HPDE6-E6E7 (cell line): ENCODE data around the gene ENTPD2.

Source experiments
- DNase-seq: peaks from one replicate; pipeline ENCODE4 v3.0.0; 2011; ENCODE audit warnings: missing footprints; ENCODE audit errors: extremely low spot score

The ENTPD2 gene

GRCh38 chr9:137053944-137054931, at the start of gene ENTPD2:
ENTPD2 (minus strand) TSS chr9:137054061; CDS start chr9:137053997, 64 bp downstream.
- DNase-seq, result no peak

GRCh38 chr9:137103206-137103999, 49.5 kb upstream of the ENTPD2 start:
- DNase-seq, result no peak

GRCh38 chr9:137099231-137099630, 45.4 kb upstream of the ENTPD2 start:
- no peak for DNase-seq

GRCh38 chr9:137097761-137098462, 44.1 kb upstream of the ENTPD2 start:
- DNase-seq, result no peak

- DNase-seq, result no peak
Measured at GRCh38 chr9:137096785-137097546, 43.1 kb upstream of the ENTPD2 start.

GRCh38 chr9:137095664-137096517, 42.0 kb upstream of the ENTPD2 start:
- DNase-seq, result no peak

- DNase-seq, result no peak
Measured at GRCh38 chr9:137089232-137089947, 35.5 kb upstream of the ENTPD2 start.

- DNase-seq, result no peak
Measured at GRCh38 chr9:137088121-137088520, 34.3 kb upstream of the ENTPD2 start.

GRCh38 chr9:137087409-137087925, 33.6 kb upstream of the ENTPD2 start:
- DNase-seq, result no peak

GRCh38 chr9:137086531-137087408, 32.9 kb upstream of the ENTPD2 start, which contains the start of gene MAN1B1:
MAN1B1 (plus strand) TSS chr9:137086985; CDS start chr9:137087000, 15 bp downstream.
- DNase-seq, result peak; percentile 95

GRCh38 chr9:137085920-137086530, 32.2 kb upstream of the ENTPD2 start:
- no peak for DNase-seq

GRCh38 chr9:137084526-137084925, 30.7 kb upstream of the ENTPD2 start:
- DNase-seq, result no peak

- peak; percentile 90 for DNase-seq
Measured at GRCh38 chr9:137083394-137084004, 29.6 kb upstream of the ENTPD2 start.

GRCh38 chr9:137082925-137083290, 29.0 kb upstream of the ENTPD2 start:
- DNase-seq, result no peak

- no peak for DNase-seq
Measured at GRCh38 chr9:137082222-137082924, 28.5 kb upstream of the ENTPD2 start.

GRCh38 chr9:137080260-137081122, 26.6 kb upstream of the ENTPD2 start:
- DNase-seq, result no peak
